Middle frontal gyrus (tissue), 1 donor: ENCODE data around the gene ALOX12B.
"Not testable (repeated sequence)": the region's sequence is repeated elsewhere in the genome, so short reads cannot be mapped to it uniquely, and the experiment has no call there.

Experiments used
- DNase-seq: peaks from one replicate; pipeline ENCODE4 v3.0.0-alpha.2; 2015; ENCODE audit warnings: low spot score; ENCODE audit errors: extremely low spot score

The ALOX12B gene

DNA sequence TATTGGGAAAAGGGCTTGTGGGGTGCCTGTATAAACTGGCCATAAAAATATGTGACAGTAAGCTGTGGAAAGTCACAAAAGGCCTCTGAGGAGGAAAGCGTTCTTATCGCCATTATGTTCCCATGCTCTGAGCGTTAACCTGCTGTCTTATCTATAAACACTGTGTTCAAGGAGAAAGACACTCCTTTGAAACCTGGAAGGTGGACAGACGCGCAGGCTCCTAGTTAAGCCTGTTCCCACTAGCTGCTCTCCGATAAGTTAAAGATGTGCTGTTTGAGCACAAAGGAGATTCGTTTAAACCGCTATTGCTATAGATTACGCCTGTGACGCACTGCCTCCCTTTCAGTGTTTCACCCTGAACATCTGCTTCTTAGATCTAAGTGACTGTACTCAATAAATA, 5.2 kb downstream of the ALOX12B start:
- no peak for DNase-seq

- no peak for DNase-seq
These were observed 5.6 kb downstream of the ALOX12B start for GRCh38 chr17:8081876-8082275.

DNA sequence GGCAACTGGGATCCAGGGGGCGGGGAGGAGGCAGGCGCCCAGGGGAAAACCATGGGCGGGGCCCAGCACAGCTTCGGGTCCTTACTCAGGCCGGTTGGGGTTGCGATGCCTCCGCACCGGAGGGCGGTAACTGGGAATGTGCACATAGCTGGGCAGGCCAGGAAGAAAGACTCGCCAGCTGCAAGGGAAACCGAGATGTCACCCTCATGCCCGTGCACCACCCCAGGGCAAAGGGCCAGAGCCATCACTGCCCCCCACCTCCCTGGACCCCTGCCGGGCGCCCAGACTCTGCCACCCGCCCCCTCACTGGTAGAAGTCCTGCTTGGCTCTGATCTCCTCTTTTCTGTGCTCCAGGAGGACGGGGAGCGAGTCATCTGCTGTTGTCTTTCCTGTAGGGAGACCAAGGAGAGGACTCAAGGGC, 6.7 kb downstream of the ALOX12B start:
- DNase-seq, result no peak

DNA sequence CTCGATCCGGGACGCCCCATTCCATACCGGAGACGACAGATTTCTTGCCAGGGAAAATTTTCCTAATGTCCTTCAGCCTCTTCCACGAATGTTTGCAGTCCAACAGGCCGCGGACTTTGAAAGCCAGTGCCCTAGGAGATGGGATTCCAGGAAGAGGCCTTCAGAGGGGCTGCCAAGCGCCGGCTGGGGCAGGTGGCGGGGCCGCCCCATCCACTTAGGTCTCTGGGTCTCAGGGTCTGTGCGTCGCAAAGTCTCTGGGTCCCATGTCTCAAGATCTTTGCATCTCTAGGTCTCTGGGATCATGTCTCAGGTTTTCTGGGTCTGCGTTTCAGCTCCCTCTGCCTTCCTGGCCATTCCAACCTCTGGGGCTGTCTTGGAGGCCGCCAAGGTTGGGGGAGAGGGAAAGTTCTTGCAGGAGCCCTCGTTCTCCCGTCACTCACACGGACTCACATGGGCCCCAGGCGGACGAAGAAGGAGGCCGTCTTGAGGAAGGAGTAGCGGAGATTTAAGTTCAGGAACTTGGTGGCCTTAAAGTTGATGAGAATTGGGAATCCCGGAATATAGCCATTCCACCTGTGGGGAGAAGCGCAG, 7.2 kb downstream of the ALOX12B start:
- no peak for DNase-seq

DNA sequence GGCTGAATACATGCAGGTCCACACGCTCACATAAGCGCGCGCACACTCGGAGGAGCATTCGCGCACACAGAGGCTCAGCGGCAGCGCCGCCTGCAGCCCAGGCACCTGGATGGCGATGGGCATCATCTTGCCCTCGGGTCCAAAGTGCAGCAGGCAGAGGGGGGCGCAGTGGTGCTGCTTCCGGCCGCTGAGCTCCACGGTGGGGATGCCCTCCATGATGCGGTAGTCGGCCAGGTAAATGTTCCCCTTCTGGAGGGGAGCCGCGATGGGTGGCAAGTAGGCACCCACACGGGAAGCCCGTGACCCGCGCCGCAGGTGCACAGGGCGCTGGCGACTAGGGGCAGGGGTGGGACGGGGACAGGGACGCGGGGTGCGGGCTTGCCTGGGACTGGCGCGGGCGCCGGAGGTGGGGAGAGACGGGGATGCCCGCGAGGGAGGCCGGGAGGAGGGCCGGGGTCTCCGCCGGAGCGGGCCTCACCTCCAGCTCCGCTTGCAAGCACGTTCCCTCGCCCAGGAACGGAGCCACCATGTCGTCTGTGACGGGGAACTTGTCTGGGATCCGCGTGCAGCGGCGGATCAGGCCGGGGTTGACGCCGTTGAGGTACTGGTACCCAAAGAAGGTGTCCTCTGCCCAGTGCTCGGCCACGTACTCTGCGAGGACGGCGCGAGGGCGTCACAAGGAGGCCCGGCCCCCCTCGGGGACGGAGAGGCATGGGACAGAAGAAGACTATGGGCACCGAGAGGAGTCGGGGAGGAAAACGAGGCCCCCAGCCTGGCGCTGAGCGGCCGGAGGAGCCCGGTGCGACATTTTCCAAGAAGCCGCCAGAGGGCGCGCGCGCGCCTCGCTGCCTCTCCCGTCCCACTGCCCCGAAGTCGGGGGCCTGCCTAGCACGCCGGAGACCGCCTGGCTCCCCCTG, 8.0 kb downstream of the ALOX12B start:
- DNase-seq, result peak; percentile 24

DNA sequence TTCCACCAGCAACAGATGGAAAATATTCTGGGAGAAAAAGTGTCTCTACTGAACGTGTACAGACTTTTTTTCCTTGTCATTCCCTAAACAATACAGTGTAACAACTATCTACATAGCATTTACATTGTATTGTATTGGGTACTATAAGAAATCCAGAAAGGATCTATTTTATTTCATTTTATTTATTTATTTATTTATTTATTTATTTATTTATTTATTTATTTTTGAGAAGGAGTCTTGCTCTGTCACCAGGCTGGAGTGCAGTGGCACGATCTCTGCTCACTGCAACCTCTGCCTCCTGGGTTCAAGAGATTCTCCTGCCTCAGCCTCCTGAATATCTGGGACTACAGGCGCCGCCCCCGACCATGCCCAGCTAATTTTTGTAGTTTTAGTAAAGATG, 9.6 kb downstream of the ALOX12B start:
- not testable (repeated sequence) for DNase-seq

GRCh38 chr17:8076502-8077266, 10.8 kb downstream of the ALOX12B start:
- DNase-seq, result no peak

GRCh38 chr17:8075574-8076342, 11.8 kb downstream of the ALOX12B start:
- DNase-seq, result no peak

GRCh38 chr17:8075081-8075480, 12.4 kb downstream of the ALOX12B start:
- no peak for DNase-seq

- DNase-seq, result no peak
These were observed 13.0 kb downstream of the ALOX12B start for GRCh38 chr17:8074554-8074953.

DNA sequence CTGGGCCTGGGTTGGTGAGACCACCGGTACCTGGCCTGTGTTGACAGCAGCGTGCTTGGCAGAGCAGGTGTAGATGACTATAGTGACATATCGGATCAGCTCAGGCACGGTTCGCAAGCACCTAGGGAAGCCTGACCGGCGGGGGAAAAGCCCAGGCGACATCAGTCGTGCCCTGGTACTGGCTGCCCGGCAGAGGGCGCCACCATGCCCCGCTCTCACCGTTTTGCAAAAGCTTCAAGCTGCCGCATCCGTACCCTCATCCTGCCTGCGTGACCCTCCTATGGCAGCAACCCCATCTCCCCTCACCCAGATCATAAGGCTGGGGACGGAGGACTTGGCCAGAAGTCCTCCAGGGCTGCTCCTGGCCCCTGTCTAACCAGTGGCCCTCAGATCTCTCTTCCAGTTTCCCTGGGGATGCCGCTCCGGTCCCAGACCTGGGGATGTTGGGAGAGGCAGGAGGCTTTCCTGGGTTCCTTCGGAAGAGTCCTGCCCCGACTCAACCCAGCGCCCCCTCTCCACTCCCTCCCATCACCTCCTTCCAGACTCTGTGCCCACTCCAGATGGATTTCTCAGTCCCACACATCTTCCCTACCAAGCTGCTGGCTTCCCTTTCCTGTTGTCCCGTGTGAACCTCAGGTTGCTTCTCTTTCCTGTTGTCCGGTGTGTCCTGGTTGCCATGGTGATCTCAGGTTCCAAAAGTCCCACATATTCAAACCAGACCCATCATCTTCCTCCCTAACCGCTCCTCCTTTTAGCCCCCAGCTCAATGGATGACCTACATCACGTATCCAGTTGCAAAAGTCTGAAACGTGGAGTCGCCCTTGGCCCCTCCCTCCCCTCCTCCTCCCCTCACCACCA, 13.7 kb downstream of the ALOX12B start:
- no peak for DNase-seq

DNA sequence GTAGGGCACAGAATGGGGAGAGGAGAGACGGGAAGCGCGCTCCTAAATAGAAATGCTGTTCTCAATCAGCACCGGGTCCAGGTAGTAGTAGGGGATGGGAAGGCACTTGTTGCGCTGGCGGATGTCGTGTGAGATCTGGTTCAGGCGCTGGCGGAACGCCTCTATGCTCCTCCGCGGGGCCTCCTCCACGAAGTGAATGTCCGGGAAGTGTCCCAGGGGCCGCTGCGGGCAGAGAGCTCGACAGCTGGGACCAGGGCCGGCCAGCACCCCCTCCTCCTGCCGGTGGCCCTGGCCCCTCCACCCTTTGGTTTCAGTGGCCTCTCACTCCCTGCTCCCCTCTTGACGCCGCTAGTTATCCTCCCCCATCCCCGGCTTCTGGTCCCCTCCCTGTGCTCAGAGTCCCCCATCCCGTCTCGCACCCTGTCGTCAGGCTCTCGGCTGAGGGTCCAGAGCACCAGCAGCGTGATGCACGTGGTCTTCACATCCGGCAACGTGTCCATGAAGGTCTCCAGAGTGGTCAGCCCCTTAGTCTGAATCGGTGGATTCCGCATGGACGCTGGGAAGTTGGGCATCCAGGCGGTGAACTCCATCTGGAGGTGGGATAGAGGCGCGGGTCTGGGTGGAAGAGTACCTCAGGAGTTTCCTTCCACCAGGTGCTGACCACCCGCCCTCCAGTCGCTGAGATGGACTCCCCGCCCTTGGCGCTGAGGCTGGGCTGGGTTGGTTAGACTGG, 14.6 kb downstream of the ALOX12B start:
- no peak for DNase-seq

- DNase-seq, result no peak
These were observed 15.2 kb downstream of the ALOX12B start for GRCh38 chr17:8072341-8072728.

GRCh38 chr17:8071496-8071895, 16.0 kb downstream of the ALOX12B start:
- no peak for DNase-seq

GRCh38 chr17:8069587-8069860, 18.0 kb downstream of the ALOX12B start:
- DNase-seq, result no peak

DNA sequence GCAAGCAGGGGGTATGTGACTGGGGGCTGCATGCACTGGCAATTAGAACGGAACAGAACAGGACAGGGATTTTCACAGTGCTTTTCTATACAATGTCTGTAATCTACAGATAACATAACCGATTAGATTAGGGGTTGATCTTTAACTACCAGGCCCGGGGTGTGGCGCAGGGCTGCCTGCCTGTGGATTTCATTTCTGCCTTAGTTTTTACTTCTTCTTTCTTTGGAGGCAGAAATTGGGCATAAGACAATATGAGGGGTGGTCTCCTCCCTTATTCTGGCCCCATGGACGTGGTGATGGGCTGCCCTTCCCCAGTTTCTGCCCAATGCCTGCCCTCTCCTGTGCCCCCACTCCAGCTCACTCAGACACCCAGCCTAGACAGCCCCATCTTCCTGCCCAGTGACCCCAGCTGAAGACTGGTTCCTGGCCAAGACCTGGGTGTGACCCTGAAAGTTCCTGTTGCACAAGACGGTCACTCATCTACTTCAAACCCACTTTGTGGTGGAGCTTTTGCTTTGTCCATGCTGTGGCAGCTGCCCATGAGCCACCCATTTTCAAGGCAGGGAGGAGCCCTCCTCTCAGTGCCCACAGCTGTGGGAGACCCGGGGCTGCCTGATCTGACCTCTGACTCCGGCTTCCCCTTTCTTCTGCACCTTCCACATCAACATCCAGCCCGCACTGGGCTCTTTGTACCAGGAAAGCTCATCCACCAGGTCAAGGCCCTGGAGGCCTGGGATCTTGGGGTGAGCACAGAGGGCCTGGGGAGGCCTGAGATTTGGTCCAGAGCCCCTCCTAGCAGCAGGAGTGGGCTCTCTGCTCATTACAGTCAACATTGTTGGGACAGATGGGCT, 18.6 kb downstream of the ALOX12B start:
- DNase-seq, result no peak

DNA sequence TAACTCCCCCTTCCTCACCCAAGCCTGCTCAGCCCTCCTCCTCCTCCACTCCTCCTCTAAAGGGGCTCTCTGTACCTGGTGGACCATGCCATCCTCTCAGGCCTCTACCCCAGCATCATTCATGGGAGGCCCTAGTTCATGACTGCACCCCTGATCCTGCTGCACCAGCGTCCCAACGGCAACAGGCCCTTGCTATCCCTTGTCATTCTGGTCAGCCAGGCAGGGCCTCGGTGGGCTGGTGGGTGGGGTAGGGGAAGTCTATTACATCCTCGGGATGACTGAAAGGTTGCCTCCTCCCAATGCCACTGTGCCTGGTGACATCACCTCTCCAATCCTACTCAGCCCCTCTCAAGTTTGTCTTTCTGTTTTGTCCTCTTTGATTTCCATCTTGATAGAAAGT, 19.7 kb downstream of the ALOX12B start:
- no peak for DNase-seq

- DNase-seq, result no peak
These were observed 20.4 kb downstream of the ALOX12B start for GRCh38 chr17:8066841-8067775.
